ENCODE data around the gene FRYL. TPM values are rescaled to one million over a fixed set of nuclear protein-coding genes. Genes with fewer than 3 reads are reported as not detected.
"Not testable (repeated sequence)": the region's sequence is repeated elsewhere in the genome, so short reads cannot be mapped to it uniquely, and the experiment has no call there.

Gene FRYL
- total RNA-seq, 1 donor from 2014 or later = 96.3 TPM

GRCh38 chr4:48490012-48490679 lies 289.9 kb downstream of the FRYL start, which contains the start of gene ZAR1:
Gene ZAR1, plus strand, starts transcription at chr4:48490252. Its CDS starts 40 bp downstream, at chr4:48490292.
- no peak for DNase-seq

- no peak for DNase-seq
Measured at GRCh38 chr4:48489683-48490011, 290.4 kb downstream of the FRYL start.

GRCh38 chr4:48484494-48485168 lies 295.4 kb downstream of the FRYL start:
- DNase-seq = no peak

DNA sequence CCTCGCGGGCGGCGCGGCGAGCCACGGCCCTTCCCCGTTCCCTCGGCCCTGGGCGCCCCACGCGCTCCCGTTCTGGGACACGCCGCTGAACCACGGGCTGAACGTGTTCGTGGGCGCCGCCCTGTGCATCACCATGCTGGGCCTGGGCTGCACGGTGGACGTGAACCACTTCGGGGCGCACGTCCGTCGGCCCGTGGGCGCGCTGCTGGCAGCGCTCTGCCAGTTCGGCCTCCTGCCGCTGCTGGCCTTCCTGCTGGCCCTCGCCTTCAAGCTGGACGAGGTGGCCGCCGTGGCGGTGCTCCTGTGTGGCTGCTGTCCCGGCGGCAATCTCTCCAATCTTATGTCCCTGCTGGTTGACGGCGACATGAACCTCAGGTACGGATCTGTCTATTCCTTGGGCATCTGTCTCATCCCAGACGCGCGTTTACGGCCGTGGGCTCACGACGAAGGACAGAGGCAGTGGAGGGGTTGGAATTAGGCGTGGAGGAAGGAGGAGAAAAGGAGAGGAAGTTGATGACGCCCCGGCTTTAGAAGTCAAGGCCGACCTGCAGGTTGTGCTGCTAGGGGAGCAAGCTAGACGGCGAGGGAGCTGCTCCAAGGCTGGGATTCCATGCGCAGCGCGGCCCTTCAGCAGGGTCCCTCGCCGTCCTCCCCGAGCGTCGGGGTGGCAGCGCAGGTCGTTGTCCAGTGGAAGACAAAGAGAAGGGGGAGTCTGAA lies 296.1 kb downstream of the FRYL start:
- no peak for DNase-seq

DNA sequence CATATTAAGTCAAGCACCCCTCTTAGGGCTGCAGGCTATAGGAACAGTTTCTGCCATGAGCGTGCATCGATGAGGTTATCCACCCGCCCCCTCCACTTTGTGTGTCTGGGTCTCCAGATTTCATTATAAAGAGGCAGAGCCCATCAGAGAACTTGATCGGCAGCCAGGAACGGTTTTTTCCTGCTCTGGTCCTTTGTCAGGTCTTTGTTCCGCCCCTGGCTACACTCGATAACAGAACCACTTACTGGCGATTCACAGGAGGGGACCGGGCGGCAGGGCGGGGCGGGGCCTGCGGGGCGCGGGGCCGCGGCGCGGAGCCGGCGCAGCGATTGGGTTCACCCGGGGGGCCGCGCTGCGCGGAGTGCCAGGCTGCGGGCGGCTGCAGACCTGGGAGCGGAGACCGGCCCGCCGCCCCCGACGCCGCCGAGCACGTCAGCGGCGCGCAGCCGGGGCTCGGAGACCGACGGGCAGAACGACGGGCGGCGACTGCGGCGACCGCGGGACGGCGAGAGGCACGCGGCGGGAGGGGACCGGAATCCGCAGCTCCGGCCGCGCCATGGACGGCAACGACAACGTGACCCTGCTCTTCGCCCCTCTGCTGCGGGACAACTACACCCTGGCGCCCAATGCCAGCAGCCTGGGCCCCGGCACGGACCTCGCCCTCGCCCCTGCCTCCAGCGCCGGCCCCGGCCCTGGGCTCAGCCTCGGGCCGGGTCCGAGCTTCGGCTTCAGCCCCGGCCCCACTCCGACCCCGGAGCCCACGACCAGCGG lies 296.9 kb downstream of the FRYL start, which contains the start of gene SLC10A4:
Gene SLC10A4 (plus strand): TSS at position 338 of the 771 bp plus-strand sequence. CDS start 219 bp downstream, at position 557.
- no peak for DNase-seq

GRCh38 chr4:48481581-48481980 lies 298.5 kb downstream of the FRYL start:
- DNase-seq = no peak

DNA sequence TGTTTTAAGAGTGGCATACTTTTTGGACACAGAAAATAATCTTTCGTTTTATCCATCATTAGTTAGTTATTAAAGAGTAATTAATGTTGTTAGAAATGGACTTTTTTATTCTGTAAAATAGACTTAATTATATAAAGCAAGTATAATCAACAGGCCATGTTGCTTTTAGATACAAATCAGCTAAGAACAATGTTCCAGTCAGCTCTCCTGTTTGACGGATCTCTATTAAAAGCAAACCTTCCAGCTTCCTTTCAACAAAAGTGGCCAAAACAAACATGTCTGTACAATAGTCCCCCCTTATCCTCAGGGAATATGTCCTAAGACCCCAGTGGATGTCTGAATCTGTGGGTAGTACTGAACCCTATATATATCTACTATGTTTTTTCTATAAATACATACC lies 301.8 kb downstream of the FRYL start:
- DNase-seq = no peak

DNA sequence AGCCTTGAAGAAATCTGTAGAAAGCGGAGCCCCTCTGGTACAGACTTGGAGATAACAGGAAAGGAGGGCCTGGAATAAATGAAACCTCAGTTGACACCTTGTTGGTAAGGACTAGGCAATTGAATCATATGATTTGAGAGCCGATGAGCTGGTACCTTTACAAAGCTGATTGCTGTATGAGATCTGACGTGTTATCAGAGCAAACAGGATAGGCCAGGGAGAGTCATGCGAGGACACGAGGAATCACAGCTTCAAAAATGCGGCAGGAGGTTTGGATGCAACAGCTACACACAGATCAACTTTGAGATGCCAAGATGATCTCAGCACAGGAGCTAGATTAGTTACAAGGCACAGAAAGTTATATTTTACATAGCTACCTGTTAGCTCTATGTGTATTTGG lies 304.3 kb downstream of the FRYL start:
- DNase-seq = no peak

DNA sequence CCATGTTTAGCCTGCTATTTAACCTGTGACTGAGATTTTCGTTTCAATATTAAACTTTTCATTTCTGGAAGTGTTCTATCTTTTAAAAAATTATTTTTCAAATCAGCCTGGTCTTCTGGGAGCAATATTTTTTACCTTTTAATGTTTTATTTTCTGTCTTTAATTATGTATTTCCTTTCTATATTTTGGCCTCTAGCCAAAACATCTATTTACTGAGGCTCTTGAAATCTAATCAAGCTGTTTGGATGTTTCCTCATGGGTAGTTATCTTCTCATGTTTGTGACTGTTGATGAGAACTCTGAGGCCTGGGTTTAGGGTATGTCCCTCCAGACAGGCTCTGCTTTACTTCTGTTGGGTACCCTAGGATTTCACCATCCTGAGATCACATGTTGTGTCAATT lies 307.3 kb downstream of the FRYL start:
- no peak for DNase-seq

GRCh38 chr4:48470570-48470969 lies 309.5 kb downstream of the FRYL start:
- DNase-seq = no peak

- no peak for DNase-seq
Measured at GRCh38 chr4:48470137-48470536, 309.9 kb downstream of the FRYL start.

DNA sequence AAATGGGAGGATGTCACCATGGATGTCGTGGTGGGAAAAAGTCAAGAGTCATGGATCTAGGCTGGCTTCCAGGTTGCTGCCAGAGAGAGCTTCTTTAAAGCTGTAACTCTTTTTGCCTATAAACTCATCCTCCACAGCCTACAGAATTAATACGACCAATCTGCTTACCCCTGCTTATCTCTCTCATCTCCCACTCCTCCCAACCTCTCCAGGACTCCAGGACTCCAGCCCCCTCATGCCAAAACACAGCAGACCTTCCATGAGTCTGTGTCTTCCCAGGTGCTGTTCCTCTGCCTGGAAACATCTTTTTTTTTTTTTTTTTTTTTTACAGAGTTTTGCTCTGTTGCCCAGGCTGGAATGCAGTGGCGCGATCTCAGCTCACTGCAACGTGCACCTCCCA lies 312.2 kb downstream of the FRYL start:
- DNase-seq = no peak

DNA sequence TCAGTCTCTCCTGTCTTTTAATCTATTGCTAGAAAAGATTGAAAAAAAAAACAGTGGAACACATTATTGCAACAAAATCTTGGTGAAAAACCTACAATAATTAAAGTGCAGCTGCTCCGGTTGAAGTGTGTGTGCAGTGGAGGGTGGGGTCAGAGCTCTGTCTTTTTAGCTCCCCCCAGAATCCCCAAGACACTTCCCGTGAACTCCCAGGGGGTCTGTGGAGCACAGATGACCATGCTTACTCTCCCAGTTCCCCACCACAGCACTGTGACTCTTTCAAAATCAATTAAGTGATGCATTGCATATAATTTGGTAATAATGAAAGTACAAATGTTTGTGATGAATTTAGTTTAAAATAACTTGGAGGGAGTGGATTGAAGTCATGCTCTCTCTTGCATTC lies 312.6 kb downstream of the FRYL start:
- no peak for DNase-seq

- peak; percentile 70 for DNase-seq
Measured at GRCh38 chr4:48462363-48462762, 317.7 kb downstream of the FRYL start.

GRCh38 chr4:48461000-48461399 lies 319.1 kb downstream of the FRYL start:
- no peak for DNase-seq

- no peak for DNase-seq
Measured at GRCh38 chr4:48454591-48454990, 325.5 kb downstream of the FRYL start.

DNA sequence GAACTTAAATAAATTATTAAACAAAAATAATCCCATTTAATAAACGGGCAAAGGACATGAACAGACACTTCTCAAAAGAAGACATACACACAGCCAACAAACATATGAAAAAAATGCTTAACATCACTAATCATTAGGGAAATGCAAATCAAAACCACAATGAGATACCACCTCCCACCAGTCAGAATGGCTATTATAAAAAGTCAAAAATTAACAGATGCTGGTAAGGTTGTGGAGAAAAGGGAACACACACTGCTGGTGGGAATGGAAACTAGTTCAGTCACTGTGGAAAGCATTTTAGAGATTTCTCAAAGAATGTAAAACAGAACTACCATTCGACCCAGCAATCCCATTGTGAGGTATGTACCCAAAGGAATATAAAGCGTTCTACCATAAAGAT lies 328.4 kb downstream of the FRYL start:
- DNase-seq = not testable (repeated sequence)

GRCh38 chr4:48450740-48451139 lies 329.3 kb downstream of the FRYL start:
- no peak for DNase-seq

- DNase-seq = no peak
Measured at GRCh38 chr4:48449151-48449550, 330.9 kb downstream of the FRYL start.
